Measurements from ENCODE around the gene POM121.
"Not testable (repeated sequence)": the region's sequence is repeated elsewhere in the genome, so short reads cannot be mapped to it uniquely, and the experiment has no call there.

The POM121 gene

GRCh38 chr7:72949686-72950085, 24.8 kb downstream of the POM121 start:
- DNase-seq (ENCODE audit: low read depth in 2 of 2): not testable (repeated sequence)

GRCh38 chr7:72950432-72950831, 25.5 kb downstream of the POM121 start:
- DNase-seq (ENCODE audit: low read depth in 2 of 2): not testable (repeated sequence)

DNA sequence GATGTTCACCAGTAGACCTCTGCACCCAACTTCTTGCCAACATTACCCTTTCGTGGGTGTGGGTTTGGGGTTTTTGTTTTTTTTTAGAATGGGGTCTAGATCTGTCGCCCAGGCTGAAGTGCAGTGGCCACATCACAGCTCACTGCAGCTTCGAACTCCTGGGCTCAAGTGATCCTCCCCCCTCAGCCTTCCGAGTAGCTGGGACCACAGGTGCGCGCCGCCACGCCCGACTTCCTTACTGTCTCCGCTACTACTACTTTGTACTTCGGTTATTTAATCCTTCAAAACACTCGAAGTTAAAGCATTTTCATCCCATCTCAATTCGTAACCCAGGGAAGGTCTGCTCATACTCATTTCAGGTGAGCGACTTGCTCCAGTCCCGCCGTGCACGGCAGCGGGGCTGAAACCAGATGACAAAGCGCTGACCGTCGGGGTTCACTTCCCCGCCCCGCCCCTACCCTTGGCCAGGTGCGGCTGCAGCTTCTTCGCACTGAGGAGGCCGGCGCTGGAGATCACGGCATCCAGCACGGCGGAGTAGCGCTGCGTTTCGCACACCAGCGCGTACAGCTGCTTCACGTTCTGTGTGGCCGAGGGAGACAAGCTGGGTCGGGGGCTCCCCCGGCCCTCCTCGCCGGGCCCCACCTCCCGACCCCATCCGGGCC, 29.1 kb downstream of the POM121 start:
- not testable (repeated sequence) for DNase-seq (ENCODE audit: low read depth in 2 of 2)

- not testable (repeated sequence) for DNase-seq (ENCODE audit: low read depth in 2 of 2)
Observed at GRCh38 chr7:72954563-72955198, 29.8 kb downstream of the POM121 start.

DNA sequence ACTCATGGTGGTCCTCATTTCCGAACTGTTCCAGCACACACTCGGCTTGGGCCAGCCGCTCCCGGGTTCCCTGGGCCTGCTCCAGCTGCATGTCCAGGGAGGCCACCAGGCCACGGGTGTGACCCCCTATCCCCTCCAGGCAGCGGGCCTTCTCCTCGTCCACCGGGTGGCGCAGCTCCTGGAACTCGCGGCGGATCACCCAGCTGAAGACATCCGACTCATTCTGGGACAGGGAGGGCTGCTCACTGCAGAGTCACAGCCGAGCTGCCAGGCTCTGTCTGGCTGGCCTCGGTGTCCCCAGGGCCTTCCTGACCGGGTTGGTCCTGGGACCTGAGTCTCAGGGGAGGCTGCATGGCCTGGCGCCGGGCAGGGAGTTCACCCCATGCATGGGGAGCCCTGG, 35.1 kb downstream of the POM121 start:
- not testable (repeated sequence) for DNase-seq (ENCODE audit: low read depth in 2 of 2)

DNA sequence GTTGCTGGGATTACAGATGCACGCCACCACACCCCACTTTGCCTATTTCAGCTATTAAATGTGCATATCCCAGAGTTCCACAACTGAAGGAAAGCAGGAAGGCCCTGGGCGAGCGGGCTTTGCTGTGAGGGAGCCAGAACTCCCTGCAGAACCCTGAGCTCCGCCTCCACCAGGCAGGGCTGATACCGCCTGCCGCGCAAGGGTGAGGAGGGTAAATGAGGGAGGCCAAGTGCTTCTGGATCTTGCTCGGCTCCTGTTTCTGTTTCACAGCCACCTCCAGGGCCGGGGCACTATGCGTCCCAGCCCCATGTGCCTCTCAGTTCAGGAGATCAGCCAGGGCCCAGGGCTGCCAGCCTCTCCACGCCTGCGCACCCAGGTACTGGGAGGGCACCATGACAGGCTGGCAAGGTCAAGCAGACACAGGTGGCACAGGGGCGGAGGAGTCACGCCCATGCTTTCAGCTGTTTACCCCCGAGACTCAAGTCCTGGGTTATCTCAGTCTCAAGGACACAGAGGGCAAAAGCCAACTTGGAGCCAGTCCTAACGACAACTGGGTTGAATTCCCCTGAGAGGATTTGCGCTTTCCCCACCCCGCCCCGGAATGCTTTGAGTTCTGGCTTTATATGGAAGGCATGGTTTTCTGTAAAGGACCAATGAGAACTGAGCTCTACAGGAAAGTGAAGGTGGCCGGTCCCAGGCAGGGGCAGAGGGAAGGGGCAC, 35.9 kb downstream of the POM121 start:
- not testable (repeated sequence) for DNase-seq (ENCODE audit: low read depth in 2 of 2)

DNA sequence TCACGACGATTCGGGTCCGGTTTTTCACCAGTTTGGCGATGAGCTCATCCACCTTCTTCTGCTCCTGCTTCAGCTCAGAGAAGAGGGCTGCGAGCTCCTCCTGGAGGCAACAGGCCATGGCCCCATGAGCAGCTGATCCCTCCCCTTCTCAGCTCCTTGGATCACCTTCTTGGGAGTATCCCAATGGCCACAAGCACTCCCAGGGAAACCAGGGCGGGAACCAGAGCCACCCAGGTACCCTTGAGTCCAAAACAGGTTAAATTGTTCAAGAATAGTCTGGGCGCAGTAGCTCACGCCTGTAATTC, 36.4 kb downstream of the POM121 start:
- DNase-seq (ENCODE audit: low read depth in 2 of 2): not testable (repeated sequence)

GRCh38 chr7:72963056-72963455, 38.2 kb downstream of the POM121 start:
- not testable (repeated sequence) for DNase-seq (ENCODE audit: low read depth in 2 of 2)

DNA sequence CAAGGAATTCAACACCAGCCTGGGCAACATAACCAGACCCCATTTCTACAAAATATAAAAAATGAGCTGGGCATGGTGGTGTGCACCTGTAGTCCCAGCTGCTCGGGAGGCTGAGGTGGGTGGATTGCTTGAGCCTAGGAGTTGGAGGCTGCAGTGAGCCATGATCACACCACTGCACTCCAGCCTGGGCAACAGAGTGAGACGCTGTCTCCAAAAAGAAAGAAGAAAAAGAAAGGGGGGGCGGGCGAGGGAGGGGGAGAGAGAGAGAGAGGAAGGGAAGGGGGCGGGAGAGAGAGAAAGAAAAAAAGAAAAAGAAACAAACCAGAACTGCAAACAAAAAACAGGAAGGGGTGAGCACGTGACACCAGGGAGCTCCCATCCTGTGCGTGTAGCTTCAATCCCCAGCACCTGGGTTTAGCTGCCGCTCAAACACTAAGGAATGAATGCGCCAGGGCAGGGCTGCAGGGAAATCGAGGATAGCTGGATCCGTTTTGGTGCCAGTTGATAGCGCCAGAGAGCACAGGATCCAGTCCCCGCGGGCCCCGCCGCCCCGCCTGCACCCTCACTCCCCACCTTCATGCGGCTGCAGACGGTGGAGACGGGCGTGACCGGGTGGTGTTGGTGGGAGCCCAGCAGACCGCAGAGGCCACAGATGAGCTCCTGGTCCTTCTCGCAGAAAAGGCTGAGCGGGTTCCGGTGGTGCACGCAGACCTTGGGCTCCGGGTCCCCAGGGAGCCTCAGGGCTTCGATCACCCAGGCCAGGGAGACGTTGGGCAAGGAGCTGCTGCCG, 40.5 kb downstream of the POM121 start:
- not testable (repeated sequence) for DNase-seq (ENCODE audit: low read depth in 2 of 2)

GRCh38 chr7:72966892-72967291, 42.0 kb downstream of the POM121 start:
- DNase-seq (ENCODE audit: low read depth in 2 of 2): not testable (repeated sequence)

GRCh38 chr7:72968980-72969516, 44.2 kb downstream of the POM121 start, which contains the start of gene TRIM74:
Gene TRIM74, minus strand, starts transcription at chr7:72969466. Its CDS starts 3,309 bp downstream, at chr7:72966157.
- DNase-seq (ENCODE audit: low read depth in 2 of 2): not testable (repeated sequence)

DNA sequence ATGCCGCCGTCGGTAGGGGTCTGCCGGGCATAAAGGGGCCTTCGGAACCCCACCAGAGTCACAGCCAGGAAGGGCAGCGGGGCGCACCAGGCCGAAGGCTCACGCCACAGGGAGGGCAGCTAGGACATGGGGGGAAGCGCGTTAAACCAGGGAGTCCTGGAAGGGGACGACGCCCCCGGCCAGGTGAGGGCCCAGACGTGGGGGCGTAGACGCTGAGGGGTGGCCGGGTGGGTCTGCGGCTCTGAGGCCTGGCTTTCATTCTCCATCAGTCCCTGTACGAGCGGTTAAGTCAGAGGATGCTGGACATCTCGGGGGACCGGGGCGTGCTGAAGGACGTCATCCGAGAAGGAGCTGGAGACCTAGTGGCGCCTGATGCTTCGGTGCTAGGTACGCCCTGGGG, 44.8 kb downstream of the POM121 start:
- not testable (repeated sequence) for DNase-seq (ENCODE audit: low read depth in 2 of 2)

GRCh38 chr7:72971505-72971904, 46.6 kb downstream of the POM121 start:
- DNase-seq (ENCODE audit: low read depth in 2 of 2): not testable (repeated sequence)

DNA sequence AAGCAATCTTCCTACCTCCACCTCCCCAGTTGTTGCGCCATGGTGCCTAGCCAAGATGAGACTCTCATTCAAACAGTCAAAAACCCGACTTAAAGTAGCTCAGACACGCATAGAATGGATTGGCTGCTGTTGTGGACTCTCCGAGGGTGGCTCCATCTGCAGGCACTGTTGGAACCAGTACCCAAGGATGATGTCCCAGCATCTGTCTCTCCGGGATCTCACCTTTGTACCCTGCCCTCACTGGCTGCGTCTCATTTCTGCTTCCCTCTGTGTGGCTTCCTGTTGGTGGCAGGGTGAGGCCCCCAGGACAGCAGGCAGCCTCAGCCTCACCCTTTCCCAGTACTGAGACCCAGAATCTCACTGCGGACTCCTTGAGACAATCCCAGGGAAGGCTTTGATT, 49.9 kb downstream of the POM121 start:
- not testable (repeated sequence) for DNase-seq (ENCODE audit: low read depth in 2 of 2)

- DNase-seq (ENCODE audit: low read depth in 2 of 2): not testable (repeated sequence)
Observed at GRCh38 chr7:72975656-72976286, 50.9 kb downstream of the POM121 start.

- DNase-seq (ENCODE audit: low read depth in 2 of 2): not testable (repeated sequence)
Observed at GRCh38 chr7:72976434-72976833, 51.5 kb downstream of the POM121 start.

GRCh38 chr7:72980382-72980781, 55.5 kb downstream of the POM121 start:
- not testable (repeated sequence) for DNase-seq (ENCODE audit: low read depth in 2 of 2)

- DNase-seq (ENCODE audit: low read depth in 2 of 2): not testable (repeated sequence)
Observed at GRCh38 chr7:72982084-72982483, 57.2 kb downstream of the POM121 start.

- not testable (repeated sequence) for DNase-seq (ENCODE audit: low read depth in 2 of 2)
Observed at GRCh38 chr7:72990146-72990913, 65.4 kb downstream of the POM121 start.

GRCh38 chr7:72995484-72995883, 70.6 kb downstream of the POM121 start:
- not testable (repeated sequence) for DNase-seq (ENCODE audit: low read depth in 2 of 2)
